HG02885 (cell line): ENCODE measurements around the gene DNASE2.
A peak's percentile ranks its signal among the peaks of the same experiment; 100 is the strongest.

Experiments
- ATAC-seq: cut with Tn5 transposase; IDR thresholded peaks from one replicate; pipeline ENCODE4 v1.9.1; 2021; ENCODE audit warnings: mild to moderate bottlenecking; ENCODE audit not compliant: unreplicated experiment, poor library complexity

The DNASE2 gene

GRCh38 chr19:12886969-12887747 is 5.9 kb upstream of the DNASE2 start, which contains the start of gene KLF1:
TSS of gene KLF1 (minus strand) at chr19:12887201. CDS start at chr19:12887140, 61 bp downstream.
- no peak for ATAC-seq

GRCh38 chr19:12886651-12886968 is 5.4 kb upstream of the DNASE2 start:
- ATAC-seq, result no peak

- peak; percentile 2 for ATAC-seq
These were observed 4.8 kb upstream of the DNASE2 start for GRCh38 chr19:12885749-12886650.

GRCh38 chr19:12884926-12885748 is 3.9 kb upstream of the DNASE2 start:
- peak; percentile 49 for ATAC-seq

GRCh38 chr19:12884627-12884925 is 3.3 kb upstream of the DNASE2 start:
- no peak for ATAC-seq

- no peak for ATAC-seq
These were observed 3.0 kb upstream of the DNASE2 start for GRCh38 chr19:12884202-12884601.

- no peak for ATAC-seq
These were observed 1.3 kb upstream of the DNASE2 start for GRCh38 chr19:12882589-12882988.

GRCh38 chr19:12880551-12881171 is 588 bp downstream of the DNASE2 start:
- ATAC-seq, result peak; percentile 7

GRCh38 chr19:12875086-12875485 is 6.2 kb downstream of the DNASE2 start:
- no peak for ATAC-seq

- ATAC-seq, result no peak
These were observed 7.1 kb downstream of the DNASE2 start for GRCh38 chr19:12873891-12874745.

GRCh38 chr19:12872941-12873890 is 8.0 kb downstream of the DNASE2 start:
- no peak for ATAC-seq

- ATAC-seq, result no peak
These were observed 9.0 kb downstream of the DNASE2 start for GRCh38 chr19:12872255-12872654.

GRCh38 chr19:12871681-12872080 is 9.6 kb downstream of the DNASE2 start:
- ATAC-seq, result no peak

GRCh38 chr19:12868540-12869112 is 12.6 kb downstream of the DNASE2 start:
- no peak for ATAC-seq

GRCh38 chr19:12867120-12868099 is 13.8 kb downstream of the DNASE2 start:
- ATAC-seq, result no peak

GRCh38 chr19:12866416-12867119 is 14.7 kb downstream of the DNASE2 start:
- no peak for ATAC-seq
